ENCODE results near the gene PRICKLE3. TPM values are rescaled to one million over a fixed set of nuclear protein-coding genes. Genes with fewer than 3 reads are reported as not detected.
A peak's percentile ranks its signal among the peaks of the same experiment; 100 is the strongest.
"Not testable (repeated sequence)": the region's sequence is repeated elsewhere in the genome, so short reads cannot be mapped to it uniquely, and the experiment has no call there.

Gene PRICKLE3
- total RNA-seq, 2 donors from 2014 or later, result 22.8 to 27.3 TPM

DNA sequence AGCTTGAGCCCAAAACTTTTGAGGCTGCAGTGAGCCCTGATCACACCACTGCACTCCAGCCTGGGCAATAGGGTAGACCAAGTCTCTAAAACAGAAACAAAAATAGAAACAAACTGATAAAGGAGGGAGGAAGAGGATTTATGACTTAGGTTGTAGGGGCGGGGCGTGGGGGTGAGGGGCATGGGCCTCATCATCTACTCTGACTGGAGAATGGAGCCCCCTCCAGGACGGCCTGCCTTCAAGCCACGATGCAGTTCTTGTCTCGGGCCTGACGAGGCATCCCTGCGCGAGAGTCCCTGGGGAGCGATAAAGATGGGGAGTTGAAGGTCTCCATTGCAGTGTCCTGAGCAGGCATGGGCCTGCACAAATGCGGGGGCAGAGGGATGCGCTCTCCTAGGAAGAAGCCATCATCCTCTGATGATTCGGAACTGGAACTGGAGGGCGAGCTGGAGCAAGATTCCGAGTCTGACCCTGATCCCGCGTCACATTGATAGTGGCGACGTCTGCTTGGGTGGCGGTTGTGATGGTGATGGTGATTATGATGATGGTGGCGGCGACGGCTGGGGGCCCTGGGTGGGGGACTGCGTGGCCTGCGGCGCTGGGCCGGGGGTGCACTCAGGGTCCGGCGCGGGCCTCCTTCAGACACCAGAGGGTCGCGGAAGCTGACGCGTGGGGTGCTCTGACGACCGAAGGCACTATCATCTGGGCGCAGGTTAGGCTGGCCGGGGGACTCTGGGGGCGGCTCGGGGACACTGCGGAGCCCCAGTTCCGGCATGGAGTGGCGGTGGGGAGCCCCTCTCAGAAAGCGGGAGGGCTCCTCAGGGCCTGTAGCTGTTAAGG, 10.5 kb downstream of the PRICKLE3 start:
- no peak for DNase-seq (ENCODE audit: low spot score in 2 of 2)
- H3K27ac Mint-ChIP-seq, result peak overlapping the region; percentile 47 to 87
- no peak for ATAC-seq
- no peaks in the 10 kb centered on the region for H3K9me3 Mint-ChIP-seq
- H3K36me3 Mint-ChIP-seq, result peaks cover 16 to 23% of the 10 kb centered on the region in 2 donors

GRCh38 chrX:49174723-49175122, 11.4 kb downstream of the PRICKLE3 start:
- no peak for DNase-seq (ENCODE audit: low spot score in 2 of 2)
- ATAC-seq, result no peak
- H3K36me3 Mint-ChIP-seq, result peaks cover 16 to 20% of the 10 kb centered on the region in 2 donors
- peak overlapping the region; percentile 72 to 74 for H3K27ac Mint-ChIP-seq
- no peaks in the 10 kb centered on the region for H3K9me3 Mint-ChIP-seq

DNA sequence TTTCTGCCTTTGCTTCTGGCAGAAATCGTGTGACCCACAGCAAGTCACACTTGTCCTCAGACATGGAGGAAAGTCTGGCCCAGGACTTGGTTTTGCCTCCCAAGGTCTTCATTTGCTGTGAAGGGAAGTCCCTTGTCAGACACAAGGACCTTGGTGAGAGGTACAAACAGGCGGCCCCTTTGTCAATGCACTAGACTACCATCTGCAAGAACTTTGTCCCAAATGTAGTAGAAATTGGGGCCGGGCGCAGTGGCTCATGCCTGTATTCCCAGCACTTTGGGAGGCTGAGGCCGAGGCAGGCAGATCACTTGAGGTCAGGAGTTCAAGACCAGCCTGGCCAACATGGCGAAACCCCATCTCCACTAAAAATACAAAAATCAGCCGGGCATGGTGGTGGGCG, 12.6 kb downstream of the PRICKLE3 start:
- not testable (repeated sequence) for ATAC-seq; DNase-seq (ENCODE audit: low spot score in 2 of 2); H3K9me3 Mint-ChIP-seq
- Mint-ChIP-seq H3K36me3 (peaks cover 16 to 20% of the 10 kb centered on the region in 2 donors), H3K27ac (peak overlapping the region in 1 of 2 donors; percentile 93)

DNA sequence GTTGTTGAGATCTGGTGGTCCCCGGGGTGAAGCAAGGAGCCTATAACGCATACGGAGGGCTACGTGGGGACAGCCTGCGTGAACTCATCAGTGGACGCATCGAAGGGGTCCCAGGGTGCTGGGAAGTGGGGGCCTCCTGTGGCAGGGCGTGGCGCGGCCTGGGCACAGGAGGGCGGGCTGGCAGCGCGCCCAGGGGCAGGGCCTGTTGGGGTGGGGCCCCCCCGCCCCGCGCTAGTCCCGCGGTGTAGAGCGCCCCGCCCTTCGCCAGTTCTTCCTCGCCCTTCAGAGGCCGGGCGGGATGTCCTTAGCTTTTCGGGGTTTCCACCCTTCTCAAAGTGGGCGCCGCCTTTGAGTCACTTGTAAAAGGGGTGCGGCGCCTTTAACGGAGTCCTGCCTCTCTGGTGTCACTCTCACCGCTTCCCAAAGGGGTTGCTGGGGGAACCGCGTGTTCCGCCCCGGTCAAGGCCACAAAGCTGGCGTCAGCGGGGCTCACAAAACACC, 13.8 kb downstream of the PRICKLE3 start:
- ATAC-seq (peak; percentile 82 to 83), DNase-seq (ENCODE audit: low spot score in 2 of 2) (peak; percentile 62 to 84)
- Mint-ChIP-seq H3K36me3 (peaks cover 16 to 20% of the 10 kb centered on the region in 2 donors), H3K9me3 (no peaks in the 10 kb centered on the region), H3K27ac (peak overlapping the region; percentile 86 to 93)

GRCh38 chrX:49171752-49172279, 14.4 kb downstream of the PRICKLE3 start, which contains the start of gene PLP2:
Gene PLP2 (plus strand): TSS chrX:49171898. CDS start chrX:49172001, 103 bp downstream.
- ATAC-seq (peak; percentile 67 to 82), DNase-seq (ENCODE audit: low spot score in 2 of 2) (peak; percentile 65 to 80)
- Mint-ChIP-seq H3K36me3 (peaks cover 16 to 20% of the 10 kb centered on the region in 2 donors), H3K9me3 (no peaks in the 10 kb centered on the region), H3K27ac (peak within 1 kb of the TSS; percentile 86 to 93)

DNA sequence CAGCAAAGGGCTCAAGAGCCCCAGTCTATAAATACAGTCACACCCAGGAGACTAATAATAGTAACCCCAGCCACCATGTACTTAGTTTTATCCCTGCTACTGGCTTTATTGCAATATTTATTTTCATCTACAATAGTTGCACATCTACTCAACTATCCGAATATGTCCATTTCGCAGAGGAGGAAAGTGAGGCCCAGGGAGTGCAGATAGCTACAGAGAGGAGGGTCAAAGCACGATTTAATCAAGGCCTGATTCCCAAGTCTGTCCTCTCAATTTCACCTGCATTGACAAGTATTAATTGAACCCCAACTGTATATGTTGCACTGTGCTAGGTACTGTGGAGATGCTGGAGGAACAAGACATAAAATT, 18.4 kb downstream of the PRICKLE3 start:
- ATAC-seq (no peak), DNase-seq (ENCODE audit: low spot score in 2 of 2) (no peak)
- Mint-ChIP-seq H3K27ac (peak overlapping the region; percentile 74 to 95), H3K9me3 (no peaks in the 10 kb centered on the region), H3K36me3 (peaks cover 3 to 8% of the 10 kb centered on the region in 2 donors)

DNA sequence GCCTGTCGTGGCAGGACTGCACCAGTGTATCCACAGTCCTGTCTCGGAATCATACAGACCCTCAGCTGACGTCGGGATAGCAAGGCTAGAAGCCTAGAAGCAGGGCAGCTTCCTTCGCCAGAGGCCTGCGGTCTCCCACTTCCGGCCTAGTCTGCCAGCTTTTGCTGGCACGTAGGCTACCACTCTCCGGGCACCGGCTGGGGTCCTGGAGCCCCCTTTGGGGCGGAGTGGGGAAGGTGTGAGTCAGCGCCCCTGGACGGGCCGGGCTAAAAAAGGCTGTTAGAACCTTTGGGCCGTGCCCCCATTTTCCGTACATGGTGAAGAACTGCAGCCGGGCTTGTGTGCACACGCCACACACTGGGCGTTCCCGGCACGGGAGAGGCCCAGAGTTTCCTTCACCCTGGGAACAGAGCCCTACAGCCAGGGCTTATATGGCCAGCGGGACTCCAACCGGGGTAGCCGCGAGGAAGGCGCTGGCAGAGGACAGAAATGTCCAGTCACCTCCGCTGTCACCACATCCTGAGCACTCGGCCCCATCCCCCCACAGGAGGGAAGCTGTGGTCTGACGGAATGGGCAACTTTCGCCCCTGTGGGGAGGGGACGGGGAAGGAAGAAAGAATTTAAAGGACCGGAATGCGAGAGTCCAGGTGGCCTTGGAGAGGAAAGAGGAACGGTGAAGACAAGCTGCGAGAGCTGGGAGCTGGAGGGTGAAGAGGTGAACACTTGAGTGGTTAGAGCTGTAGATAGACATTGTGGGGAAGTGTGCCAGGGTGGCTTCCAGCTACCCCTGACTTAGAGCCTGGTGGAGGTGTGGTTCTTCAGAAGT, 19.0 kb downstream of the PRICKLE3 start:
- Mint-ChIP-seq H3K9me3 (no peaks in the 10 kb centered on the region), H3K36me3 (peaks cover 0 to 5% of the 10 kb centered on the region in 2 donors), H3K27ac (peak overlapping the region; percentile 74 to 95)
- DNase-seq (ENCODE audit: low spot score in 2 of 2), result peak in 1 of 2 donors; percentile 81
- peak; percentile 12 to 56 for ATAC-seq

DNA sequence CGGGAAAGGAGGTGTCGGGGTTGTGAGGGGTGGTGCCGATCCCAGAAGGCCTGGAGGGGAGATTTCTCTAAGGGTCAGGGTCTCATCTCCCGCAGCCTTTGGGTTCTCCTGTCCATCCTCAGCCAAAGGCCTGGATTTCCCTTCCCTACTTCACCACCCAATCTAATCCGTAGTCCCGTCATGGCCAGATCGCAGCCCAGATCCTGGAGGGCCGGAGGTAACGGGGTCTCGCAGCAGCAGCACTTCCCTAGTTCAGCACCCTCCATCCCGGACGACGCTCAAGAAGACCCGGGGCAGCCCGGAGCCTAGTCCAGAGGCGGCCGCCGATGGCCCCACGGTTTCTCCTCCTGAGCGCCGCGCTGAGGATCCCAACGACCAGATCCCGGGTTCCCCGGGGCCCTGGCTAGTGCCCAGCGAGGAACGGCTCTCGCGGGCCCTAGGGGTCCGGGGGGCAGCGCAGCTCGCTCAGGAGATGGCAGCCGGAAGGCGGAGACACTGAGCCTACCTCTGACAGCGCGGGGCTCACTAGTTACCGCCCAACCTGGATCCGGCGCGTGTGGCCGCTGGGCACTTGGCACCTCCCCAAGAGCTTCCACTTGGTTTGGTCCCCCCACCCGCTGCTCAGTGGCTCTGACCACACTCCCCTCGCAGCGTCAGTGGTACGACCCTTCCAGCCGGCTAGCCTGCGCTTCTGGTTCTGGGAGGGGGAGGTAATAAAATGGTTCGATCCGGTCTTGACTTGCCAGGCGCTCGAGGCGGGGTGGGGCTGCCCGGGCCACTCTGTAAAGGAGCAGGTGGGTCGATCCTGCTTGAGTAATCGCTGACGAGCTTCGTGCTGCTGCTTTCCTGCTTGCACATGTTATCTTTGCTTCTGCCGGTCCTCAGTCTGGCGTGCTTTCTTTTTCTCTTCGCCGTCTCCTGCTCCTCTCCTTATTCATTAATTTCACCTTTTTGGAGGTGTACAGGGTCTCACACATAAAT, 20.0 kb downstream of the PRICKLE3 start:
- peak; percentile 48 to 78 for DNase-seq (ENCODE audit: low spot score in 2 of 2)
- Mint-ChIP-seq H3K9me3 (no peaks in the 10 kb centered on the region), H3K36me3 (no peaks in the 10 kb centered on the region), H3K27ac (peak overlapping the region; percentile 44 to 95)
- peak; percentile 54 to 65 for ATAC-seq

- DNase-seq (ENCODE audit: low spot score in 2 of 2) (no peak), ATAC-seq (no peak)
- H3K36me3 Mint-ChIP-seq, result no peaks in the 10 kb centered on the region
- H3K9me3 Mint-ChIP-seq, result no peaks in the 10 kb centered on the region
- H3K27ac Mint-ChIP-seq, result peak overlapping the region in 1 of 2 donors; percentile 86
Observed at GRCh38 chrX:49164589-49165360, 21.4 kb downstream of the PRICKLE3 start.

DNA sequence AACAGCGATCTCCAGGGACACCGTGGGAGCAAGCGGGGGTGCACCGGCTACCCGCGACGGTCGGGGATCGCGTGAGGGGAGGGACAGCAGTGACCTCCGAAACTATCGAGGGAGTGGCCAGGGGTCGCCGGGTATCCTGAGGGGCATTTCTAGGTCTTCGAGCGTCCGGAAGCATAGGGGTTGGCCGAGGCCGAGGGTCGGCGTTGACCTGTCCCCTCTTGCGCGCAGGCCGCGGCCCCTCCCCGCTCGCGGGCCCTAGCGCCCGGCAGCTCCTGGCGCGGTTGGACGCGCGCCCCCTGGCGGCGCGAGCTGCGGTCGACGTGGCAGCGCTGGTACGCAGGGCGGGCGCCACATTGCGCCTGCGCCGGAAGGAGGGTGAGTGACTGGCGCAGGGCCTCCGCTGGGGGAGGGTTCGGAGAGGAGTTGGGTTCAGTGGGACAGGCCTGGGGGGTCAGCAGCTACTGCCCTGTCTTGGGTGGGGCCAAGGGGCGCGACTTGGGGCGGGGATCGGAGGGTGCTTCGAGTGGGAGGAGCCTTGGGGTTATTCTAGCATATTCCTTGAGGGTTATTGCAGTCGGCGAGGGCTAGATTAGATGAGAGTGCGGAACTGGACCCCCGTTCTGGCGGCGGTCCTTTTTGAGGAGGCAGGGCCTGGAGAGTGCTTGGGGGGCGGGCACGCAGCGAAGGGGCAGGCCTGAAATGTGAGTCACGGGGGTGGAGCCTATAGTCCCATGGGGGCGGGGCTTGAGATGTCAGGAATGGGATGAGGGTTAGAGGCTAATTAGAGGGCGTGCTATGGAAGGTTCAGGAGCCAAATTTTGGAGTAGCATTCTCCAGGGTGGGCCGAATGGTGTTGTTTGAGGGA, 22.4 kb downstream of the PRICKLE3 start:
- ATAC-seq (peak; percentile 56 to 78), DNase-seq (ENCODE audit: low spot score in 2 of 2) (peak; percentile 78 to 84)
- no peaks in the 10 kb centered on the region for H3K36me3 Mint-ChIP-seq
- no peaks in the 10 kb centered on the region for H3K9me3 Mint-ChIP-seq
- peak overlapping the region; percentile 86 to 94 for H3K27ac Mint-ChIP-seq

GRCh38 chrX:49162620-49163019, 23.6 kb downstream of the PRICKLE3 start, which contains the start of gene MAGIX:
Gene MAGIX (plus strand): TSS chrX:49162758. CDS start chrX:49162890, 132 bp downstream.
- no peaks in the 10 kb centered on the region for H3K9me3 Mint-ChIP-seq
- ATAC-seq (no peak), DNase-seq (ENCODE audit: low spot score in 2 of 2) (no peak)
- H3K36me3 Mint-ChIP-seq, result no peaks in the 10 kb centered on the region
- H3K27ac Mint-ChIP-seq, result peak within 1 kb of the TSS in 1 of 2 donors; percentile 86

- Mint-ChIP-seq H3K36me3 (no peaks in the 10 kb centered on the region), H3K27ac (no peak overlapping the region)
Observed at GRCh38 chrX:49161632-49162031, 24.5 kb downstream of the PRICKLE3 start.

GRCh38 chrX:49160908-49161307, 25.3 kb downstream of the PRICKLE3 start:
- DNase-seq (ENCODE audit: low spot score in 2 of 2) (no peak), ATAC-seq (no peak)
- Mint-ChIP-seq H3K9me3 (no peaks in the 10 kb centered on the region), H3K27ac (no peak overlapping the region), H3K36me3 (no peaks in the 10 kb centered on the region)

More at GRCh38 chrX:49161632-49162031, 24.5 kb downstream of the PRICKLE3 start:
- ATAC-seq, result no peak
- H3K9me3 Mint-ChIP-seq, result no peaks in the 10 kb centered on the region
- DNase-seq (ENCODE audit: low spot score in 2 of 2), result no peak

DNA sequence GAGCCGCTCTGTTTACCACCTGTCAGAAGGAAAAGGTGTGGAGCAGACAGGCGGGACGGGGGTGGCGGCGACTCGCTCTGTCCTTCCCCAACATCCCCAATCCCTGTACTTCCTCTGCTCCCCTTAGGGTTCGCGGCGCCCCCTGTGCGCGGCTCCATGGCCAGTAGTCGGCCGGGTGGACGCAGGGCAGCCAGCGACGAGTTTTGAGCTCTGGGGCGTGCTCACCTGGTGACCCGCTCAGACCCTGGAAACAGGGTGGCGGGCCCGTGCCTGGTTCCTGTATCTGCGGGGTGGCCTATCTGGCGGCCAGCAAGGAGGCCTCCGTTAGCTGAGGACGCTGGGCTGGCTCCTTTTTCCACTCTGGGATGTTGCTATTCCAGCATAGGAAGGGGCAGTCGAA, 29.0 kb downstream of the PRICKLE3 start:
- no peaks in the 10 kb centered on the region for H3K9me3 Mint-ChIP-seq

More for the DNA sequence above, 29.0 kb downstream of the PRICKLE3 start:
- no peak for ATAC-seq
- no peak for DNase-seq (ENCODE audit: low spot score in 2 of 2)
- Mint-ChIP-seq H3K36me3 (no peaks in the 10 kb centered on the region), H3K27ac (no peak overlapping the region)

Measured in activated naive CD4-positive, alpha-beta T cell treated with anti-CD3 and anti-CD28 coated beads, Interleukin-2, amount 50 U/mL, for 72 hours (primary cell).